Activated T-helper 1 cell treated with anti-CD3 and anti-CD28 coated beads, Interleukin-12 subunit alpha, Interleukin-12 subunit beta, Interleukin-2, Interleukin-4 antibody, amounts not matched to agents 30 ng/mL and 10 ng/mL and 1 ng/mL, durations not matched to agents 14 hours and 24 hours and 36 hours (primary cell): ENCODE results near the gene CORO7. TPM values are rescaled to one million over a fixed set of nuclear protein-coding genes. Genes with fewer than 3 reads are reported as not detected.
A peak's percentile ranks its signal among the peaks of the same experiment; 100 is the strongest.

Experiments
- DNase-seq: peaks from one replicate; pipeline ENCODE4 v3.0.0; 2021; ENCODE audit warnings: low spot score
- H3K27ac Mint-ChIP-seq: one replicate; pipeline ENCODE4 v1.8.0; 2021; ENCODE audit warnings: mild to moderate bottlenecking, mixed read lengths
- H3K27me3 Mint-ChIP-seq: one replicate; pipeline ENCODE4 v1.8.0; 2022; ENCODE audit warnings: mild to moderate bottlenecking, moderate library complexity, mixed read lengths; ENCODE audit not compliant: insufficient read depth
- H3K36me3 Mint-ChIP-seq: one replicate; pipeline ENCODE4 v1.8.0; 2021; ENCODE audit warnings: low read depth, mixed read lengths
- H3K4me1 Mint-ChIP-seq: one replicate; pipeline ENCODE4 v1.8.0; 2021; ENCODE audit warnings: low read depth, mixed read lengths
- H3K4me3 Mint-ChIP-seq: one replicate; pipeline ENCODE4 v1.8.0; 2021; ENCODE audit warnings: mild to moderate bottlenecking, moderate library complexity, mixed read lengths
- H3K9me3 Mint-ChIP-seq: one replicate; pipeline ENCODE4 v1.8.0; 2021; ENCODE audit warnings: mixed read lengths
- intact Hi-C: fragments of 100-400 bp; cut with micrococcal nuclease; formaldehyde crosslinking; loops from one replicate; pipeline ENCODE4 v1.15.1; 2024
- total RNA-seq: library from RNA; stranded (reverse); gene quantifications from 2 replicates; pipeline ENCODE4 v1.2.3, GENCODE V29; 2022

CORO7 gene
- total RNA-seq, 1 donor from 2014 or later, result 87.9 TPM

DNA sequence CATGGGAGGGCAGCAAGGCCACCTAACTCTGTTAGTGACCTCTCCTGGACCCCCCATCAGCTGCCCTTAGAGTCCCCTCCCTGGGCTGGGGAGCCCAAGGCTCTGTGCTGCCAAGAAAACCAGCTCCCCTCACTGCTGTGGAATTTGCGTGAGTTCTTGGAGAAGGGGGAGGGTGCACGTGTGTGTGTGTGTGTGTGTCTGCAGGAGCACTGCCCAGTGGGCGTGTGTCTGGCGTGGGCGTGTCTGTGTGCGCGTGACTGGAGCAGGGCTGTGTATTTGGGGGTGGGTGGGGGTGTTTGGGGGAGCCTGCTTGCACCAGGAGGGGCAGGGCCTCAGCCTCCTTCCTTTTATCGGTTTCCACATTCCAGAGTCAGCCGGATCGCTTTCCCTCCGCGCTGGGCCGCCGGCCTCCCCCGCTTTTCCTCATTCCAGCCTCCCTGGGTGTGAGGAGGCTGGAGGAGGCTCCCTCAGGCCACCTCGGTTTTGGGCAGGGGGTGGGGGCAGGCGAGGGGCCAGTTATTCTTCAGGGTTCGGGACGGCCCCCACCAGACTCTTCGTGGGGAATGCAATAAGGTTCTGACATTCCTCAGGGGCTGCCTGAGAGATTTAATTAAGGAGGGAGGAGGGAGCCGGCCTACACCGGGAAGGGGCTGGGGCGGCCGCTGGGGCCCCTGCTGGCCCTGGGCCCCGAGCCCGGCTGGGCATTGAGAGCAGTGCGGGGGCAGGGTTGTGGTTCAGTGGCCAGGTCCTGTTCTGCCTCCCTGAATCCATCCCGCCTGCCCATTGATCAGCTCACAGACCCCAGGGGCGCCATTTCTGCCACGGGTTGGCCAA is 42.3 kb downstream of the CORO7 start:
- no peak overlapping the region for H3K4me3 Mint-ChIP-seq
- no peaks in the 10 kb centered on the region for H3K36me3 Mint-ChIP-seq
- DNase-seq, result no peak
- H3K27ac Mint-ChIP-seq, result no peak overlapping the region
- H3K4me1 Mint-ChIP-seq, result no peaks in the 10 kb centered on the region
- H3K9me3 Mint-ChIP-seq, result no peaks in the 10 kb centered on the region
- intact Hi-C loops, result no loop called here
- no peaks in the 10 kb centered on the region for H3K27me3 Mint-ChIP-seq

DNA sequence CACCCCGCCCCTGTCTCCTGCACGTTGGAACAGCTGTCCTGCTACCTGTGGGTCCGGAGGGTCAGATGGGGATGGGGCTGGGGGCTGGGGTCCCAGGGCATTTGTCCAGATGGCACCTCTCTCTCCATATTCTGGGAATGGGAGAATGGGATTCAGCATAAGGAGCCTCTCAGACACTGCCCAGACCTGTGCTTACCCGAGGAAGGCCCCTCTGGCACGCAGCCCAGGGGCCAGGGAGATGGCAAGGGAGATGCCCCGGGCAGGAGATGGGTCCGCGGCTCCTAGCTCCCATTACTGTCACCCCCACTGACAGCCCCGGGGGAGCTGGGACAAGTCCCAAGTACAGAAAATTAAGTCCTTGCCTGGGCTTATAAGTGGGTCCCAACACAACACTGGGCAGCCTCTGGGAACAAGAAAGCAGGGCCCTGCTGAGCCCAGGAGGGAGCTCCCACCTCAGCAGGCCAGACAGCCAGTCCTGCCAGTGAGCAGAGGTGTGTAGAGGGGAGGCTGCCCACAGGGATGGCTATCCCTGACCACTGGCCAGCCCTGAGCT is 43.0 kb downstream of the CORO7 start:
- intact Hi-C loops, result no loop called here
- Mint-ChIP-seq H3K27me3 (no peaks in the 10 kb centered on the region), H3K27ac (no peak overlapping the region), H3K4me3 (no peak overlapping the region), H3K36me3 (no peaks in the 10 kb centered on the region), H3K4me1 (no peaks in the 10 kb centered on the region), H3K9me3 (no peaks in the 10 kb centered on the region)
- DNase-seq, result no peak

DNA sequence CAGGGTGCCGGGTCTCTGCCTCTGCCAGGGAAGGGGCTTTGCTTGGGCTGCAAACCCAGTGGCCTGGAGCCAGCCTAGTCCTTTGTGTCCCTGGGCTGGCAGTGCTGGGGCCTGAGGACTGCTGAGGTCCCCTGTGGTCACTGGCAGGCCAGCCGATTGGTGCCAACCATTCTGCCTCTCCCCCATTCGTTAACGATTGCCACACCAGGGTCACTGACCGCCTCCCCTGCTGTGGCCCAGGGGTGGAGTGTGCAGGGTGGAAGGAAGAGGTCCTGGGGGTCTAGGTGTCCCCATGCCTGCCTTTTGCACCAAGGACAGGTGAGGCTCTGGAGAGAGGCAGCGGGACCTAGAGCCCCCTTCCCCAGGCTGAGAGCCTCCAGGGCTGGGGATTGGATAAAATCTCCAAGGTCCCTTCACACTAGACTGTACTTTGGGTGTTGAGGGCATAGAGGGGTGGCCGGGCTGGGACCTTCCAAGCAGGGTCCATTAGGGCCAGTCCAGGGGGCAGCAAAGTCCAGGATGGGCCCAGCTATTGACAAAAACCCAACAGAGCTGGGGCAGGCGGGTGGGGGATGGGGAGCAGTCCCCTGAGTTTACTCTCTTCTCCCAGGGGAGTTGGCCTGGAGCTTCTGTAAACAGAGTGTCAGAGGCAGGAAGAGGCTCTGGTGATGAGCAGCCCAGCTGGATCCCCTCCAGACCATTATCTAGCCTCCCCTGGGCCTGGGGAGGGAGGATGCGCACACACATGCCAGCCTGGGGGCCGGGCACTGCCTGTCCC is 43.6 kb downstream of the CORO7 start:
- no peak for DNase-seq
- Mint-ChIP-seq H3K9me3 (no peaks in the 10 kb centered on the region), H3K27ac (no peak overlapping the region), H3K4me3 (no peak overlapping the region), H3K27me3 (no peaks in the 10 kb centered on the region), H3K4me1 (no peaks in the 10 kb centered on the region), H3K36me3 (peaks cover under 1% of the 10 kb centered on the region)
- intact Hi-C loops, result no loop called here

DNA sequence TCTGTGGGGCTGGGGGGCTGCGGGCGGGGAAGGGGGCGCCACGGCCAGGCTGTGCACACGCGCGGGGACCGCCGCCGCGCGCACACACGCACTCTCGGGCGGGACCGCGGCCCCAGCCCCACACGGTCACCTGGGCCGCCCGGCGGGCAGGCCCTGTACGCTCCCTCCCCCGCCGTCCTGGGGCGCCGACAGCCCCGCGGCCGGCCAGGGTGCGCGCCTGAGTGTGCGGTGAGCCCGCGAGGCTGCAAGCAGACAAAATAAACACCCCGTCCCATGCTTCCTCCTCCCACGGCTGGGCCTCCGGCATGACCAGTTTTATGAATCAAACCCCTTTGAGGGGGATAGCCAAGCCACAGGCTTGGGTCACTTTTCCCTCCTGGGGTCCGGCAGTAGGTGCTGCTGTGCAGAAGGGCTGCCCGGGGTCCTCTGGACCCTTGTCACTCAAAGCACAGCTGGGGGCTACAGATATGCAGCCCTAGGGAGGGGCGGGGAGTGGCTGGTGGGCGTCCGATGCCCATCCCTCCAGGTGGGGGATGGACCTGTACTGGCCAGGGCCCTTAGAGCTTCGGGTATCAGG is 44.3 kb downstream of the CORO7 start:
- H3K27me3 Mint-ChIP-seq, result no peaks in the 10 kb centered on the region
- H3K9me3 Mint-ChIP-seq, result no peaks in the 10 kb centered on the region
- H3K4me1 Mint-ChIP-seq, result no peaks in the 10 kb centered on the region
- intact Hi-C loops, result no loop called here
- H3K36me3 Mint-ChIP-seq, result peaks cover 6% of the 10 kb centered on the region
- DNase-seq, result peak; percentile 11
- peak overlapping the region; percentile 66 for H3K4me3 Mint-ChIP-seq
- H3K27ac Mint-ChIP-seq, result no peak overlapping the region

DNA sequence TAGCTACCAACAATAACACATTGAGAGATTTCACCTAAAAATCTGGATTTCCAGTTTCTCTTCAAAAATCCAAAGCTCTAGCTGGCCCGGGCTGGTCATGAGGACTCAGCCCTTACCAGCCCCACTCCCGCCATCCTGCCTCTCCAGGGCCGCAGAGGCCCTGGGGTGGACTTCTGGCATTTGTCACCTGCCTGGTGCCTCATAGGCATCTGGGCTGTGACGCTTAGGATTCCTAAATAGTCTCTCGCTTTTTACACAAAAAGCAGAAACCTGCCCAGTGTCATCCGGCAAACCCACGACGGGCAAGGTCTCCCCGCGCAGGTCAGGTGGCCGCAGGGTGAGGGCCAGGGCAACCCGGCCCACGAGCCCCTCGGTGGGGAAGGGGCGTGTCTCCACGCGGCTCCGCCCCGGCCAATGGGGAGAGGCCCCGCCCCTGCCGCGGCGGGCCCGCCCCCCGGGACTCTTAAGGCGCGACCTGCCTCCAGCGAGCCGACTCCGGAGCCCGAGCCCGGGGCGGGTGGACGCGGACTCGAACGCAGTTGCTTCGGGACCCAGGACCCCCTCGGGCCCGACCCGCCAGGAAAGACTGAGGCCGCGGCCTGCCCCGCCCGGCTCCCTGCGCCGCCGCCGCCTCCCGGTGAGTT is 44.9 kb downstream of the CORO7 start, which contains the start of gene VASN:
Gene VASN (plus strand): TSS at position 492 of the 644 bp plus-strand sequence. CDS start 9,030 bp downstream, outside the sequence.
- peak; percentile 59 for DNase-seq
- no peaks in the 10 kb centered on the region for H3K27me3 Mint-ChIP-seq
- H3K9me3 Mint-ChIP-seq, result no peaks in the 10 kb centered on the region
- H3K36me3 Mint-ChIP-seq, result peaks cover 6% of the 10 kb centered on the region
- no peak within 1 kb of the TSS for H3K27ac Mint-ChIP-seq
- H3K4me1 Mint-ChIP-seq, result no peaks in the 10 kb centered on the region
- H3K4me3 Mint-ChIP-seq, result peak within 1 kb of the TSS; percentile 66
- intact Hi-C loops, result loop anchor here (1.0 kb wide), 2 partner anchors 20 to 98 kb away; partner anchors contain the start of genes PAM16 and TFAP4

DNA sequence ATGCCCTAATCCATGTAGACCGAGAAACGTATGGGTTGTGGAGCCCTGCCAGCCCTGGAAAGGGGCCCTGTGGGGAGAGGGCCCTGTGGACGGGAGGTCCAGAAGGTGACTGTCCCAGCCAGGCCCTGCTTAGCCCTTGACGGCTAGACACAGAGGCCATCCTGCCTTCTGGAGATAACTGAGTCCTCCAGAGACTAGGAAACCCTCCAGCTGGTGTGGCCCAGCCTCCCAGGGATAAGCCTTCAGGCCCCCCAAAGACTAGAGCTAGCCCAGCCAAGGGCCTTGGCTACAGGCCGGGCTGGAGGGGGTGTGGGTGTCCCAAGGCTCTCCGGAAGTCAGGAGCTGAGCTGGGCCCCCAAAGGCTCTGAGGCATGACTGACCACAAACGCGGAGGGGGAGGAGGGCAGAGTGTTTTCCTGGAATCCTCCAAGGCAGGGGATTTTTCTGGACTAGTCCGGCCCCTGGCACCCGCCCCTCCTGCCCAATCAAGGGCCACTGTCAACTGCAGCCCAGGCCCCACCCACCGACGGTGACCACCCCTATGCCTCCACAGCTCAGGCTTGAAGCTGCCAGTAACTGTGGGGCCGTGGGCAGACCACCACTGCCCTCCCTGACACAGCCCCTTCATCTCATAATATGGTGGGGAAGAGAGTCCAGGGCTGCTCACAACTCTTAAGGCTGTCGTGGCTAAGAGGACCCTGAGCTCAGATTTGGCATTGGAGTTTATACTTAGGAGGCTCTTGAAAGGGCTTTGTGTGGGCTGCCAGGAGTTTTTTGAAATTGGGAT is 45.6 kb downstream of the CORO7 start:
- Mint-ChIP-seq H3K27me3 (no peaks in the 10 kb centered on the region), H3K9me3 (no peaks in the 10 kb centered on the region), H3K4me3 (no peak overlapping the region), H3K36me3 (peaks cover 6% of the 10 kb centered on the region), H3K4me1 (no peaks in the 10 kb centered on the region), H3K27ac (no peak overlapping the region)
- no peak for DNase-seq
- intact Hi-C loops, result loop anchor here (1.0 kb wide), 2 partner anchors 19 to 97 kb away; partner anchors contain the start of genes PAM16 and TFAP4

DNA sequence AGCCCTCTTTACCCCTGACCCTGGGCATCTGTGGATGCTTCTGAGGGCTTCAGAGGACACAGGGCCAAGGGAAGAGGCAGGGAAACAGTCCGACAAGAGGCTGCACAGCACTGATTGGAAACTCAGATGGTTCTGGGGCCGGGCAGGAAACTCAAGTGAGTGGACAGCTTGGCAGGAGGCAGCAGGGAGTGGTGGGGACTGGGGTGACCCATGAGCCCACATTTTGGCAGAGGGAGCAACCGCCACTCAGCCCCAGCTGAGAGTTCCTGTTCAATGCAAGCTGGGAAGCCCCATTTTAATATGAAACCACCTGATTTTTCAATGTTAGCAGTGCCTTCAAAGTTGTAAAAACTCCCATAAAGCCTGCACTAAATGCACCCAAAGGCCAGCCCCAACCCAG is 46.2 kb downstream of the CORO7 start:
- no peaks in the 10 kb centered on the region for H3K27me3 Mint-ChIP-seq
- no peak overlapping the region for H3K4me3 Mint-ChIP-seq
- DNase-seq, result no peak
- H3K4me1 Mint-ChIP-seq, result no peaks in the 10 kb centered on the region
- H3K27ac Mint-ChIP-seq, result no peak overlapping the region
- intact Hi-C loops, result no loop called here
- H3K36me3 Mint-ChIP-seq, result peaks cover 6% of the 10 kb centered on the region
- no peaks in the 10 kb centered on the region for H3K9me3 Mint-ChIP-seq

DNA sequence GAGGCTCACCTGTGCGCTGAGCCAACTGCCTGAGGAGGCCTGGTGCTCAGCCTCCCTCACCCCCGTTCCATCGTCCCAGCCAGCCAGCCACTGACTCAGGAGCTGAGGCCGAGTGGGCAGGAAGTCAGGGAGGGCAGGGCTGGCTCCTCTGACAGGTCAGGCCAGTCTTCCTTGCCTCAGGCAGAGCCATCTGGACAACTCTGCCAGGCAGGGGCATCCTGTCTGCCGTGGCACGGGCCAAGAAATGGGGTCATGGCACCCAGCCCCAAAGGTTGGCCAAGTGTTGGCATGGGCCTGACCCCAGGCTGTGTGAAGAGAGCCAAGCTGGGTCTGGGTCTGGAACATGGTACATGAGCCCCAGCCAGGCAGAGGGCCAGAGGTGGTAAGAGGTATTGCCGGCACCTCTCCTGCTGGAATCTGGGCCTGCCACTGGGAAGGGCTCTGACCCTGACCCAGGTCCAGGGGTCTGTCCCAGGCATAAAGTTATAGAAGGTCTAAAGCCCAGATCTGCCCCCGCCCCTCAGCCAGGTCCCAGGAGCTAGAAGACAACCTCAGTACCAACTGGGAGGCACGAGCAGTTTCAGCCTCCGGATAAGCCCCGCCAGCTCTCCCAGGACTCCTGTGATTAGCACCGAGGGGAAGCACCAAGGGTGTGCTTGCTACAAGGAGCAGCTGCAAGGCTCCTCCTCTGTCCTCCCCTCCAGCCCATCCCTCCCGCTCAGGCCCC is 47.2 kb downstream of the CORO7 start:
- no peak overlapping the region for H3K4me3 Mint-ChIP-seq
- DNase-seq, result no peak
- intact Hi-C loops, result no loop called here

DNA sequence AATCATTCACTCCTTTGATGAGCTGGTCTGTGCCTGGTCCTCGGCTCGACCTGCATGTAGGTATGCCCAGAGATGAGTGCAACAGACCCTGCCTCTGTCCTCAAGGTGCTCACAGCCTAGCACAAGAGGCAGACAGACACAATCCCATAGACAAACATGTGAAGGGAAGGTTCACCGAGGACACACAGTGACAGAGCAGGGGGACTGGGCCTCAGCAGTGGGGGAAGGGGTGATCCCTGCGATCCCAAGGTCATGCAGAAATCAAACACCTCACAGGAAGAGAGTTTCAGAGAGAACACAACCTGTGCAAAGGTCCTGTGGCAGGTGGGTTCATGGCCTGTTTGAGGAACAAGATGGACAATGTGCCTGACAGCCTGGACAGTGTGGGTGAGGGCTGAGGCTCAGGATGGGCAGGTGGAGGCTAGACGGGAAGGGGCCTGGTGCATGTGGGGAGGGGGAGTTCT is 49.0 kb downstream of the CORO7 start:
- DNase-seq, result no peak
- Mint-ChIP-seq H3K27me3 (no peaks in the 10 kb centered on the region), H3K4me1 (no peaks in the 10 kb centered on the region), H3K36me3 (peaks cover 12% of the 10 kb centered on the region), H3K9me3 (no peaks in the 10 kb centered on the region), H3K4me3 (no peak overlapping the region), H3K27ac (no peak overlapping the region)
- intact Hi-C loops, result no loop called here

More for the DNA sequence above, 47.2 kb downstream of the CORO7 start:
- Mint-ChIP-seq H3K36me3 (peaks cover 6% of the 10 kb centered on the region), H3K27ac (no peak overlapping the region), H3K9me3 (no peaks in the 10 kb centered on the region), H3K4me1 (no peaks in the 10 kb centered on the region), H3K27me3 (no peaks in the 10 kb centered on the region)

DNA sequence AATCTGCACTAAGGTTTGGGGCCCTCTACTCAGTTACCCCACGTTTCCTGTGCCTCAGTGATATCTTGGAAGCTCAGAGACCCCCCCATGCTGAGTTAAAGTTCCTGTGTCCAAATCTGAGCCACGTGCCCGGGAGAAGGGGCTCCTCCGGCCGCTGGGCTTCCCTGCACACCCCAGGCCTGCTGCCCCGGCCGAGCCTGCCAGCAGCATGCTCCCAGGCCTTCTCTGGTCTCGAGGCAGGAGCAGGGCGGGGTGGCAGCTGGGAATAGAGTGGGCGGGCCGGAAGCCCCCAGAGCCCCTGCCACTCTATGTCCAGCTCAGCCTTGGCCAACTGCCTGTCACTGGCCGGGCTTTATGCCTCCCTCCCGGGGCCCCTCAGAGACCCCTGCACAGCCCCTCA is 50.4 kb downstream of the CORO7 start:
- no peaks in the 10 kb centered on the region for H3K27me3 Mint-ChIP-seq
- no peaks in the 10 kb centered on the region for H3K4me1 Mint-ChIP-seq
- no peaks in the 10 kb centered on the region for H3K9me3 Mint-ChIP-seq

DNA sequence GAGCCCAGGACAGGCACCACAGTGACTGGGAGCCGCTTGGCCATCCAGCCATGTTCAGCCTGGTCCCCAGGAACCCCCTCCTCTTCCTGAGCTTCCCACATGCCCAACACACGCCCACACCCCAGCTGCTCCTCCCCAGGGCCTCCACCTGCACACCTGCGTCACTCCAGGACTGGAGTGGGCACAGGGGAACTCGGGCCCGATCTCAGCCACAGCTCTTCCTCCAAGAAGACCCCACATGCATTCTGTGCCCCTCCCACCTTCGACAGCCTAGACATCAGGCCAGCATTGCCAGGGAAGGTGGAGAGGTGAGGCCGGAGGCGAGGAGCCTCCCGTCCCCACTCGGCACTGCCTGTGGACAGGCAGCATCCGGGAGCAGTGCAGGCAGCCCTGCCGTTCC is 50.8 kb downstream of the CORO7 start:
- Mint-ChIP-seq H3K4me1 (no peaks in the 10 kb centered on the region), H3K9me3 (no peaks in the 10 kb centered on the region), H3K4me3 (no peak overlapping the region), H3K36me3 (peaks cover 12% of the 10 kb centered on the region), H3K27ac (no peak overlapping the region), H3K27me3 (no peaks in the 10 kb centered on the region)
- DNase-seq, result no peak
- intact Hi-C loops, result no loop called here

More for the DNA sequence above, 50.4 kb downstream of the CORO7 start:
- H3K4me3 Mint-ChIP-seq, result no peak overlapping the region
- intact Hi-C loops, result no loop called here
- H3K27ac Mint-ChIP-seq, result no peak overlapping the region
- peaks cover 12% of the 10 kb centered on the region for H3K36me3 Mint-ChIP-seq
- DNase-seq, result no peak
